ENCODE data around the gene GYG2.
"Not testable (repeated sequence)": the region's sequence is repeated elsewhere in the genome, so short reads cannot be mapped to it uniquely, and the experiment has no call there.

GYG2 gene

GRCh38 chrX:2828344-2828958 is at the start of gene GYG2:
Gene GYG2 (plus strand): TSS chrX:2828930. CDS start chrX:2830189, 1,259 bp downstream.
- DNase-seq (ENCODE audit: low spot score): no peak

DNA sequence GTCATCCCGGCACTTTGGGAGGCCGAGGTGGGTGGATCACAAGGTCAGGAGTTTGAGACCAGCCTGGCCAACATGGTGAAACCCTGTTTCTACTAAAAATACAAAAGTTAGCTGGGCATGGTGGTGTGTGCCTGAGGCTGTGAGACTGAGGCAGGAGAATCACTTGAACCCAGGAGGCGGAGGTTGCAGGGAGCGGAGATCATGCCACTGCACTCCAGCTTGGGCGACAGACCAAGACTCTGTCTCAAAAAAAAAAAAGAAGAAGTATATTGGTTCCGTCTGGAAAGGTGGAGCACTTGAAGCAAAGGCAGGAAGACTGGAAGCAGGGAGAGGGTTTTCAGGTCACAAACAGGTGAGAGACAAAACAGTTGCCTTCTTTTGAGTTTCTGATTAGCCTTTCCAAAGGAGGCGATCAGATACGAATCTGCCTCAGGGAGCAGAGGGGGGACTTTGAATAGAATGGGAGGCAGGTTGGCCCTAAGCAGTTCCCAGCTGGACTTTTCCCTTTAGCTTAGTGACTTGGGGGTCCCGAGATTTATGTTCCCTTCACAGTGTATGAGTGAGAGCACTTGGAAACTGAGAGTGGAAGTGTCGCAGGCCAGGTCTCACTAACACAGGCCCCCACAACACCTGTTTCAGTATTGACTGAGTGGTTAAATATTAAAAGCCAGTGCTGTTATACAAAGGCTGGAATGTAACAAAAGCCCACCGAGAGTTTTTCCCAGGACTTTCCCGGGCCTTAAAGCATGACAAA is 48.1 kb upstream of the GYG2 start:
- not testable (repeated sequence) for DNase-seq (ENCODE audit: low spot score)

- DNase-seq (ENCODE audit: low spot score): no peak
These were observed 47.5 kb upstream of the GYG2 start for GRCh38 chrX:2781226-2781571.

- DNase-seq (ENCODE audit: low spot score): no peak
These were observed 47.0 kb upstream of the GYG2 start for GRCh38 chrX:2781698-2782097.

- no peak for DNase-seq (ENCODE audit: low spot score)
These were observed 46.6 kb upstream of the GYG2 start for GRCh38 chrX:2782171-2782570.

GRCh38 chrX:2782778-2783177 is 46.0 kb upstream of the GYG2 start:
- no peak for DNase-seq (ENCODE audit: low spot score)

- no peak for DNase-seq (ENCODE audit: low spot score)
These were observed 44.7 kb upstream of the GYG2 start for GRCh38 chrX:2784026-2784425.

GRCh38 chrX:2785538-2785937 is 43.2 kb upstream of the GYG2 start:
- no peak for DNase-seq (ENCODE audit: low spot score)

DNA sequence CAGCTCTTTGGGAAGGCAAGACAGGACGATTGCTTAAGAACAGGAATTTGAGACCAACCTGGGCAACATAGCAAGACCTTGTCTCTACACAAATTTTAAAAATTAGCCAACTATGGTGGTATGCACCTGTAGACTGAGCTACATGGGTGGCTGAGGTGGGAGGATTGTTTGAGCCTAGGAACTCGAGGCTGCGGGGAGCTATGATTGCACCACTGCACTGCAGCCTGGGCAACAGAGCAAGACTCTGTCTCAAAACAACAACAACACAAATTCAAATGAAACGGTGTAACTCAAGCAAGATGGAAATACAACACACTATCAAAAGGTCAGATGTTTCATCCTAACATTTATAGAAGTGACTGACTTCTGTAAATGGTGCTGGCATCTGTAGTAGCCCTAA is 39.8 kb upstream of the GYG2 start:
- no peak for DNase-seq (ENCODE audit: low spot score)

DNA sequence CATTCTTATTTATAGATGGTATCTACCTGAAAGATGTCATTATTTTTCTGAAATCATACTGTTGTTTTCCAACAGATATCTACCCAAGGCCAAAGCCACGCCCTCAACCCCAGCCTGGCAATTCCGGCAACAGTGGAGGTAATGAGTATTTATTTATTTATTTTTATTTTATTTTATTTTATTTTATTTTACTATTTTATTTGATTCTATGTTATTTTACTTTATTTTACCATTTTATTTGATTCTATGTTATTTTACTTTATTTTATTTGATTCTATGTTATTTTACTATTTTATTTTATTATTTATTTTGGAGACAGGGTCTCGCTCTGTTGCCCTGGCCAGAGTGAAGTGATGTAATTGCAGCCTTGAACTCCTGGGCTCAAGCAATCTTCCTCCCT is 39.2 kb upstream of the GYG2 start:
- no peak for DNase-seq (ENCODE audit: low spot score)

GRCh38 chrX:2793752-2794151 is 35.0 kb upstream of the GYG2 start:
- DNase-seq (ENCODE audit: low spot score): no peak

GRCh38 chrX:2794336-2794735 is 34.4 kb upstream of the GYG2 start:
- DNase-seq (ENCODE audit: low spot score): no peak

GRCh38 chrX:2796808-2797207 is 31.9 kb upstream of the GYG2 start:
- not testable (repeated sequence) for DNase-seq (ENCODE audit: low spot score)

GRCh38 chrX:2799369-2799768 is 29.4 kb upstream of the GYG2 start:
- no peak for DNase-seq (ENCODE audit: low spot score)

DNA sequence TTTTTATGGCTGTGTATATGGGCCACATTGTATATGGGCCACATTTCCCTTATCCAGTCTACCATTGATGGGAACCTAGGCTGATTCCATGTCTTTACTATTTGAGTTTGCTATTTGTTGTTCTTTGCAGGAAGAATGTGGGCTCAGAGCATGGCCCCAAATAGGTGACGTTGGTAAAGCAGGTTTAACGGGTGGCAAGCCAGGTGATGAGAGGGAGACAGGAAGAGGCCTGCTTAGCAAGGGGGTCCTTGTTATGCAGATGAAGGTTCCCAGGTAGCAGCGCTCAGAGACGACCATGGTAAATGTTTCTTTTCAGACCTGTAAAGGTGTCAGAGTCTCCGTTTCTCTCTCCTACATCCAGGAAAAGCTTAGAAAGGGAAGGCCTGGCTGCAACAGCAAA is 28.8 kb upstream of the GYG2 start:
- DNase-seq (ENCODE audit: low spot score): not testable (repeated sequence)

DNA sequence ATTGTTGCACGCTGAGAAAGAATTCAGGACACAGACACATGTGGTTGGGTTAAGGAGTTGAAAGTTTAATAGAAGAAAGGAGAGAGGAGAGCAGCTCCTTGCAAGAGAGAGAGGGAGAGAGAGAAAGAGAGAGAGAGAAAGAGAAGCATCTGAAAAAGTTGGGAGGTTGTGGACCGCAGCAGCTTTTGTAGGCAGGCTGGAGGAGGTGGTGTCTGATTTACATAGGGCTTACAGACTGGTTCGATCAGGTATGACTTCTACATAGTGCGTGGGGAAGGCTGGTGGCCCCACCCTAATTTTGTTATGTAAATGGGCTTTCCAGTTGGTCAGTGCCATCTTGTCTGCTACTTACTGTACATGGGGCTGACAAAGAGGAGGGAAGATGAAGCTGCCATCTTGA is 27.5 kb upstream of the GYG2 start:
- no peak for DNase-seq (ENCODE audit: low spot score)

DNA sequence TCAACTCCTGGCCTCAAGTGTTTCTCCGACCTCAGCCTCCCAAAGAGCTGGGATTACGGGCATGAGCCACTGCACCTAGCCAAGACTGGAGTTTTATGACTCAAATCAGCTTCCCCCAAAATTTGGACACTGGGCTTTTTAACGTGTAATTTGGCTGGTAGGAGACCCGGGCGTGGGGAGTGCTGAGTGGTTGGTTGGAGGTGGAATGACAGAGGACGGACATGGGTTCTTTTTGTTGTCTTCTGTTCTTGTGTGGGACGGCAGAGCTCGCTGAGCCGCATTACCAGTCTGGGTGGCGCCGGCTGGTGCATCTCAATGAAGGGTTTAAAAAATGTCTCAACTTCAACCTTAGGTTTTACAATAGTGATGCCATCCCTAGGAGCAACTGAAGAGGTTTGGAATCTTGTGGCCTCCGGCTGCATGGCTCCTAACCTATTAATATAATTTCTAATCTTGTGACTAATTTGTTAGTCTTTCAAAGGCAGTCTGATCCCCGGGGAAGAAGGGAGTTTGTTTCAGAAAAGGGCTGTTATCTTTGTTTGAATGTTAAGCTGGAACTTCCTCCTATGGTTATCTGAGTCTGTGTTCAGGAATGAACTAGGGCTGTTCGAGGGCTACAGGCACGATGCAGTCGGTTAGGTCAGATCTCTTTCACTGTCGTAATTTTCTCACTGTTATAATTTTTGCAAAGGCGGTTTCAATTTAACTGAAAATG is 26.2 kb upstream of the GYG2 start:
- DNase-seq (ENCODE audit: low spot score): not testable (repeated sequence)

GRCh38 chrX:2803486-2803885 is 25.2 kb upstream of the GYG2 start:
- DNase-seq (ENCODE audit: low spot score): not testable (repeated sequence)

DNA sequence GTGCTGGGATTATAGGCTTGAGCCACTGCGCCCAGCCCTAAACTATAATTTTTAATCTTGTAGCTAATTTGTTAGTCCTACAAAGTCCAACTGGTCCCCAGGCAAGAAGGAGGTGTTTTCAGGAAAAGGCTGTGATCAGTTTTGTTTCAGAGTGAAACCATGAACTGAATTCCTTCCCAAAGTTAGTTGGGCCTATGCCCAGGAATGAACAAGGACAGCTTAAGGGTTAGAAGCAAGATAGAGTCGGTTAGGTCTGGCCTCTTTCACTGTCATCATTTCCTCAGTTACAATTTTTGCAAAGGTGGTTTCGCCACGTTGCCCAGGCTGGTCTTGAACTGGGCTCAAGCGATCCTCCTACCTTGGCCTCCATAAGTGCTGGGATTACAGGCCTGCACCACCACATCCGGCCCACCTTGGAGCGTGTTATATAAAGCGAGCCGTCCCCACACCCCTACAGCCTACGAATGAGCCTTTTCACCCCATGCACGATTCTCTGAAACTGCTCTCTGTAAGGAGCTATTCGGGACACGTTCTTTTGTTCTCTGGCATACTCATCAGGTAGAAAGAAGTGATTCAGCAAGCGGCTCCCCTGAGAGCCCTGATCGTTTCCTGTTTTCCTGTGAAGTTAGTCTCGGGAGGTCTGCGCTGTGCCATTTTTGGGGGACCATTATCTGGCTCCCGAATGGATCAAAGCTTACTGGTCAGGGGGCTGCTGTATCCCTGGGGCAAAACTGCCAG is 24.5 kb upstream of the GYG2 start:
- not testable (repeated sequence) for DNase-seq (ENCODE audit: low spot score)

DNA sequence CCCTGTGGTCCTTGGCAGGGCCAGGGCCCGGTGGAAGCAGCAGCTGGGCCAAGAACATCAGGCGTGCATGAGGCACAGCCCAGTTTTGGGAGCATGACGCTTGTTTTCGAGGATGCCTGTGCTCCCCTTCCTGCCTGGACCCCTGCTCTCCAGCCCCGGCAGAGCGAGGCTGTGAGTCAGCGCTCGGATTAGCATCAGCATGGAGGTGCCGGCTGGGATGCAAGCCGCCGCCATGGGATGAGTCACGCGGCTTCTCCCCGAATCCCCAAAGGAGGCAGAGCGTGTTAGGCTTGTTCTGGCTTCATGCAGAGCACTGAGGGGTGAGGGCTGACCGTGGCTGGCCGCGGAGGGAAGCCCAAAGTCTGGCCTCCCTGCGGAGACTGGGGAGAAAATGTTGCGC is 23.9 kb upstream of the GYG2 start:
- DNase-seq (ENCODE audit: low spot score): not testable (repeated sequence)

GRCh38 chrX:2811271-2811670 is 17.5 kb upstream of the GYG2 start:
- DNase-seq (ENCODE audit: low spot score): no peak

DNA sequence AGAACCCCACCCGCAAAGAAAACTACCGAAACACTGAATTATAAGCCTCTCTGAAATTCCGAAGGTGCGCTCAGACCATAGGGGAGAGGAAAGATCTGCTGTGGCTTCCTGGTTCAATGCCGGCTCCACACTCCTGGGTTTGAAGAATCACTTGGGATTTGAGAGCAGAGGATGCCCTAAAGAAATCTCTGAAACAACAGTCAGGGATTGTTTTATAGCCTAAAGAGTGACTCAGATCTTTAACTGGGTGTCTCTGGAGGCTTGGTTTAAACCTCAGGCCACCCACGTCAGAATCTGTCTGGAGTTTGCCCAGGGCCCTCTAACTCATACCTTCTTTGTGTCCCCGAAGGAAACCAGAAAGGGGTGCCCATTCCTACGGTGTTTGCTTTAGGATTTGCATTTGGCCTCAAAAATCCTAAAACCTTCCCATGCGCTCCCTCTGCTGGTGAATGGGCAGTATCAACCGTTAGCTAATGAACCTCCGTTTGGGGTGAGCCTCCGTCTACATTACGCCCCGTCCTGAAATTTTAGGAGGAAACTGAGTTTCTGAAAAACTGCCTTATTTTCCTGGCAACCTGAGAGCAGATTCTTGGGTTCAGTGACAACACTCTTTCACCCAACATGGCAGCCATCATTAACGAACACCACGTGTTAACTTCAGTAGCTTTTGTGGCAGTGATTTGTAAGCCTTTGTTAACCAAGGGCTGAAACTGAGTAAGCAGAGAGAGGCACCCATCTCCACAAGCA is 16.4 kb upstream of the GYG2 start:
- not testable (repeated sequence) for DNase-seq (ENCODE audit: low spot score)
